GM20000 (cell line): ENCODE measurements around the gene TMEM100.

Experiments used
- DNase-seq: peaks from one replicate; pipeline ENCODE4 v3.0.0; 2012; ENCODE audit warnings: low spot score
- TF ChIP-seq, protein P1 (sequence below): IDR thresholded peaks from 2 replicates; pipeline ENCODE4 v1.5.1; 2012; ENCODE audit warnings: mild to moderate bottlenecking, control low read depth; ENCODE audit errors: extremely low read depth, missing control alignments

TMEM100 gene

DNA sequence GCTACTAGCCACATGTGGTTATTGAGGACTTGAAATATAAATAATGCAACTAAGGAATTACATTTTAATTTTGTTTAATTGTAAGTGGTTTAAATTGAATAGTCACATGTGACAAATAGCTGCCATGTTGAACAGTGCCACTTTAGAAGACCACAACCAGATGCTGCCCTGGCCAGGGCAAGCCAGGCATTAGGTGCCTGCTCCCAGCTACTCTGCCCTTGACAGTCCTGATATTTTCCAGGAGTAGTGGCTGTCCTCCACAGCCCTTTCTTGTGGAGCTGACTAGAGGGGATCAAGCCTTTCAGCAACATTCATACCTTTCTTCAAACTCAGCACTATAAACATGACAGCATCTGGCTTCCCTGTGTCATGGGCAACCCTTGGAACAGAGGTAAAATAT is 31.0 kb downstream of the TMEM100 start:
- TF ChIP-seq, protein P1, sequence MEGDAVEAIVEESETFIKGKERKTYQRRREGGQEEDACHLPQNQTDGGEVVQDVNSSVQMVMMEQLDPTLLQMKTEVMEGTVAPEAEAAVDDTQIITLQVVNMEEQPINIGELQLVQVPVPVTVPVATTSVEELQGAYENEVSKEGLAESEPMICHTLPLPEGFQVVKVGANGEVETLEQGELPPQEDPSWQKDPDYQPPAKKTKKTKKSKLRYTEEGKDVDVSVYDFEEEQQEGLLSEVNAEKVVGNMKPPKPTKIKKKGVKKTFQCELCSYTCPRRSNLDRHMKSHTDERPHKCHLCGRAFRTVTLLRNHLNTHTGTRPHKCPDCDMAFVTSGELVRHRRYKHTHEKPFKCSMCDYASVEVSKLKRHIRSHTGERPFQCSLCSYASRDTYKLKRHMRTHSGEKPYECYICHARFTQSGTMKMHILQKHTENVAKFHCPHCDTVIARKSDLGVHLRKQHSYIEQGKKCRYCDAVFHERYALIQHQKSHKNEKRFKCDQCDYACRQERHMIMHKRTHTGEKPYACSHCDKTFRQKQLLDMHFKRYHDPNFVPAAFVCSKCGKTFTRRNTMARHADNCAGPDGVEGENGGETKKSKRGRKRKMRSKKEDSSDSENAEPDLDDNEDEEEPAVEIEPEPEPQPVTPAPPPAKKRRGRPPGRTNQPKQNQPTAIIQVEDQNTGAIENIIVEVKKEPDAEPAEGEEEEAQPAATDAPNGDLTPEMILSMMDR: no peak

DNA sequence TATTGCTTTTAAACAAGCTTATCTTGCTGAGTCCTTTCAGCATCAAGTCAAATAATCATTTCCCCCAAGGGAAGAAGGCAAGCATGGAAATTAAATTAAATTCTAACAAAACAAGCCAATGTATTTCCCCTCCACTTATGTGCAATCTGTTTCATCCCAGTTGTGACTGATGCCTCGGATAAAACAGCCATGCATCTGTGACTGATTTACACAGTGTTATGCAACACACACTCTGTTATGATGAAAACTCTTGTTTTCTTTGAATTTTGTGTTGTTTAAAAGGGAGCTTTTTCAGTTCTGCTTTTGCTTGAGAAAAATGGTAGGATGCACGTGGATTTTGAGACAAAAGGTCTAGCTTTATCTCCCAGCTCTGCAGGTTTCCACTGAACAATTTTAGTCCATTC is 32.6 kb downstream of the TMEM100 start:
- no peak for DNase-seq

More for the DNA sequence above, 31.0 kb downstream of the TMEM100 start:
- DNase-seq: no peak

DNA sequence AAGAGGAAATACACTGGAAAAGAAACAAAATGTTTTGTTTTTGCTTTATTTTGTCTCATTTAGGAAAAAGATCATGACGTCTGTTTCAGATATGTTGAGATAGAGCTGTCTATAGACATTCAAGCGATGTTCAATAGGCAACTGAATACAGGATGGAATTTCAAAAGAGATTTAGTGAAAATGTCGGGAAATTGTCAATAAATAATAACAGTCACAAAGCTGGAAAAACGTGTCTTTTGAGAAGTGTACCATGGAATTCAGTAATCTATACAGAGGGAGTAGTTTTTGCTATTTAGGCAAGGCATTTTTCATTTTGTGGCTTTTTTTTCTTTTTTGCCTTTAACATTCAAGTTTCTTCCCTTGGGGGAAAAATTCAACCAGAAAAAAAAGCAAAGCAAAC is 33.0 kb downstream of the TMEM100 start:
- TF ChIP-seq, protein P1: no peak

More for the DNA sequence above, 32.6 kb downstream of the TMEM100 start:
- TF ChIP-seq, protein P1: no peak

DNA sequence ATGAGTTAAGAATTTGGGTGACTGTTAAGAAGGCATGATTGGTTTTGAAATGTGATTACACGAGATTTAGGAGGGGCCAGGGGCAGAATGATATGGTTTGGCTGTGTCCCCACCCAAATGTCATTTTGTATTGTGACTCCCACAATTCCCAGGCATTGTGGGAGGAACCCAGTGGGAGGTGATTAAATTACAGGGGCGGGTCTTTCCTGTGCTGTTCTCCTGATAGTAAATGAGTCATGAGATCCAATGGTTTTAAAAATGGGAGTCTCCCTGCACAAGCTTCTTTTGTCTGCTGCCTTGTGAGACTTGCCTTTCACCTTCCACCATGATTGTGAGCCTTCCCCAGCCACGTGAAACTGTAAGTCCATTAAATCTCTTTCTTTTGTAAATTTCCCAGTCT is 34.6 kb downstream of the TMEM100 start:
- no peak for DNase-seq

More for the DNA sequence above, 33.0 kb downstream of the TMEM100 start:
- DNase-seq: no peak

DNA sequence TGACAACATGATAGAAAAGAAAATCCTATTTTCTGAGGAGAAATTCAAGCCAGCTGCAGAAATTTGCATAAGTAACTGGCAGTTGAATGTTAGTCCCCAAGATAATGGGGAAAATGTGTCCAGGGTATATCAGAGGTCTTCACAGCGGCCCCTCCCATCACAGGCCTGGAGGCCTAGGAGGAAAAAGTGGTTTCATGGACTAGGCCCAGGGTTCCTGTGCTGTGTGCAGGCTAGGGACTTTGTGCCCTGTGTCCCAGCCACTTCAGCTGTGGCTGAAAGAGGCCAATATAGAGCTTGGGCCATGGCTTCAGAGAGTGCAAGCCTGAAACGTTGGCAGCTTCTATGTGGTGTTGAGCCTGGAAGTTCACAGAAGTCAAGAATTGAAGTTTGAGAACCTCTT is 35.6 kb downstream of the TMEM100 start:
- no peak for DNase-seq
- TF ChIP-seq, protein P1: no peak

More for the DNA sequence above, 34.6 kb downstream of the TMEM100 start:
- TF ChIP-seq, protein P1: no peak

DNA sequence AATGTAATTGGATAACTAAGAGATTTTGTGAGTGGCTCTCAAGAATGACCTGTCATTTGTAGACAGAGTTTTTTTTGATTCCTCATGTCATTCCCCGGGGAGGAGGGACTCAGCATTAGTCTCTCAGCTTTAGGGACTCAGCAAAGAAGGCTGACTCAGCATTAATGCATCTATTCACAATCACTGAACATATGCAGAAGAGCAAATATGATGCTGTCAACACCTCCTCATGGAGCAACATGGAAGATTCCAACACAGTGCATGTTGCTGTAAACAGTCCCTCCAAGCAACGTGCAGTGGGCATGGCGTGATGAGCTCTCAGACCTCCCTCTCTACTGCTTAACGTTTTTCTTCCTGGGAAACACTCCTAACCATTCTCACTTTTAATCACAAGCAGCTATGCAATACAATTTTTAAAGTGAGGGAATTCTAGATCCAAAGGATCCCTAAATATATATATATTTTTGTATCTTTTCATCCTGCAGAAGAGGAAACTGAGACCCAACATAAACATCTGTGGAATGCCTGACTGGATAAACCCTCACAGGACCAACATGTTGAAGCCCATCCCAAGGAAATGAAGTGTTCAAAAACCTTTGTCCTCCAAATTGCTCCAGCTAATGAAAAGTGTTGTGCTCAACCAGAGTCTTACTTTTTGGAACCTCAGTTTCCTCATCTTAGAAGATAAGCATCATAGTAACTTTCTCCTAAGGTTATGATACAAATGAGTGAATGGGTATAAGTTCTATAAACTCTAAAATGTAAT is 38.9 kb downstream of the TMEM100 start:
- DNase-seq: no peak
- TF ChIP-seq, protein P1: no peak

DNA sequence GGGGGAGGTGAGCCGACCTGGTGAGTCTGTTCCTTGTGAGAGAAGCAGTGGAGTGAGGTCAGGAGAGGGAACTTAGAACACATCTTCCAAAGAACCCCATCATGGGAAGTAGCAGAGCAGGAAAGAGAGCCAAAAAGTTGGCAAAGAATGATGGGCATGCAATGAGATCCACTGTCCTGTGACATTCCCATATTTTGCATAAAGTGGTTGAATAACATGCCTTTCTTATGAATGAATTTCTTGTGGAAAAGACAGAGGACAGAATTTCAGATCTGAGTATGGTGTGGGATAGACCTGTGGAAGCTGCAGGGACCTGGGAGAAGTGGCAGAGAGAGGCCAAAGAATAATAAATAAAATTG is 41.3 kb downstream of the TMEM100 start:
- no peak for DNase-seq
- TF ChIP-seq, protein P1: no peak
